ENCODE results near the gene OR2B2. TPM values are rescaled to one million over a fixed set of nuclear protein-coding genes. Genes with fewer than 3 reads are reported as not detected.
"Not testable (repeated sequence)": the region's sequence is repeated elsewhere in the genome, so short reads cannot be mapped to it uniquely, and the experiment has no call there.

Gene OR2B2
- total RNA-seq, 1 donor from 2014 or later, result not detected

DNA sequence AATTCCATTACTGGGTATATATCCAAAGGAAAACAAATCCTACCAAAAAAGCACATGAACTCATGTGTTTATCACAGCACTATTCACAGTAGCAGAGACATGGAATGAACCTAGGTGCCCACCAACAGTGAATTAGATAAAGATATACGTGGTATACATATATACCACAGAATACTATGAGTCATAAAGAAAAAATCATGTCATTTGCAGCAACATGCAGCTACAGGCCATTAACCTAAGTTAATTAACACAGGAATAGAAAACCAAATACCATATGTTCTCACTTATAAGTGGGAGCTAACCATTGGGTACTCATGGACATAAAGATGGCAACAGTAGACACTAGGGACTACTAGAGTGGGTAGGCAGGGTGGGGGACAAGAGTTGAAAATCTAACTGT is 4.2 kb downstream of the OR2B2 start:
- Mint-ChIP-seq H3K4me3 (no peak overlapping the region), H3K27ac (no peak overlapping the region), H3K9me3 (no peaks in the 10 kb centered on the region), H3K4me1 (peaks cover 4% of the 10 kb centered on the region), H3K36me3 (ENCODE audit: low read depth) (peaks cover under 1% of the 10 kb centered on the region), H3K27me3 (no peaks in the 10 kb centered on the region)
- TF ChIP-seq, protein P1, sequence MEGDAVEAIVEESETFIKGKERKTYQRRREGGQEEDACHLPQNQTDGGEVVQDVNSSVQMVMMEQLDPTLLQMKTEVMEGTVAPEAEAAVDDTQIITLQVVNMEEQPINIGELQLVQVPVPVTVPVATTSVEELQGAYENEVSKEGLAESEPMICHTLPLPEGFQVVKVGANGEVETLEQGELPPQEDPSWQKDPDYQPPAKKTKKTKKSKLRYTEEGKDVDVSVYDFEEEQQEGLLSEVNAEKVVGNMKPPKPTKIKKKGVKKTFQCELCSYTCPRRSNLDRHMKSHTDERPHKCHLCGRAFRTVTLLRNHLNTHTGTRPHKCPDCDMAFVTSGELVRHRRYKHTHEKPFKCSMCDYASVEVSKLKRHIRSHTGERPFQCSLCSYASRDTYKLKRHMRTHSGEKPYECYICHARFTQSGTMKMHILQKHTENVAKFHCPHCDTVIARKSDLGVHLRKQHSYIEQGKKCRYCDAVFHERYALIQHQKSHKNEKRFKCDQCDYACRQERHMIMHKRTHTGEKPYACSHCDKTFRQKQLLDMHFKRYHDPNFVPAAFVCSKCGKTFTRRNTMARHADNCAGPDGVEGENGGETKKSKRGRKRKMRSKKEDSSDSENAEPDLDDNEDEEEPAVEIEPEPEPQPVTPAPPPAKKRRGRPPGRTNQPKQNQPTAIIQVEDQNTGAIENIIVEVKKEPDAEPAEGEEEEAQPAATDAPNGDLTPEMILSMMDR (IDR thresholded peaks at IDR 0.05), result no peak
- ATAC-seq (ENCODE audit: low read depth) (no peak), DNase-seq (no peak)
- ChIA-PET CTCF (no interaction called here), POLR2A (interaction anchor here (1.0 kb wide), 1 partner anchor 1804 kb away, joined by 3 read pairs; no protein-coding TSS in a partner anchor)
- intact Hi-C loops (cut with micrococcal nuclease), result loop anchor here (10.0 kb wide), 1 partner anchor 357 kb away; the partner anchor contains the start of gene ZSCAN26

DNA sequence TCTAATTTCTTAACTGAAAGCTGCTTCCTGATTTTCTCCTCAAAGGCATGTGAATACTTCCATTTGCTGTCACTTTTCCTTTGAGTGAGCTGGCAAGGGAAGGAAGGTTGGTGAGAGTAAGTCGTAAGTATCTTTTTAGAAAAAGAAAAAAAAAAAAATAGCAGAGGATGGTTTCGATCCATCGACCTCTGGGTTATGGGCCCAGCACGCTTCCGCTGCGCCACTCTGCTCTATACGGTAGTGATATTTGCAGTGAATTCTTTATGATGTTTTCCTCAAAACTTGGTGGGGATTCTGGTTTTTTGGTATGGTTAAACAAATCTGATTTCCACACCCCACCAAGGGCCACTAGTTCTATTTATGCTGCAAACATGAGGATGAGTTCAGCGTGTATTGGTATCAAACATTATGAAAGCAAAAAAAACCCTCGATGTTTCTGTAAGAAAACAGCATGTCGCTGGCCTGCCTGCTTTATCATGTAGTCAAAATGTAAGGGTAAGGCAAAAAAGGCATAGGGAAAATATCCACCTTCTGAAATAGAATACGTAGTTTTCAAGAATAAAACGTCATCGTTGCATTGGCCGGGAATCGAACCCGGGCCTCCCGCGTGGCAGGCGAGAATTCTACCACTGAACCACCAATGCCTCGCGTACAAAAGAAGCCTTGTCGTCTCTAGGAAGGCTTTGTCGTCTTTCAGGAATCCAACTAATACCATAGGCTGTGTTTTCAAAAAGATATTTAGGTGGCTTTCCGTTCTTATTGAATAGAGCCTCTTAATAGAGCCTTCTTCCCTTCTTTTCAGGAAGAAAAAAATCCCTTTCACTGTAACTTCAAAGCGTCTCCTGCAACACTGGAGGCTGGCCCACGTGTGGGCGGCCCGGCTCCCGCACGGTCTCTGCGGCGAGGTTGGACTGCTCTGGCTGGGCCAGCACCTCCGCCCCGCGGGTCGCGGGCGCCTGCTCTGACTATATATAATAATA is 9.6 kb downstream of the OR2B2 start:
- ATAC-seq (ENCODE audit: low read depth) (peak; percentile 83), DNase-seq (peak; percentile 75)
- Mint-ChIP-seq H3K4me1 (peaks cover 10% of the 10 kb centered on the region), H3K9me3 (no peaks in the 10 kb centered on the region), H3K4me3 (peak overlapping the region; percentile 89), H3K36me3 (ENCODE audit: low read depth) (peaks cover 6% of the 10 kb centered on the region), H3K27ac (peak overlapping the region; percentile 96), H3K27me3 (peaks cover 3% of the 10 kb centered on the region)
- intact Hi-C loops (cut with micrococcal nuclease), result loop anchor here (1.0 to 10.0 kb wide), 14 partner anchors 149 to 1040 kb away; partner anchors contain the start of genes ZNF391, ZSCAN26 and ZSCAN31
- CTCF ChIA-PET, result interaction anchor here (0.8 to 0.9 kb wide), 3 partner anchors 150 to 725 kb away, joined by 3 to 4 read pairs (median 3); no protein-coding TSS in a partner anchor
- POLR2A ChIA-PET, result interaction anchor here (0.7 to 1.1 kb wide), 12 partner anchors 9 to 1579 kb away, joined by 3 to 21 read pairs (median 4); partner anchors contain the start of gene ZSCAN26
- TF ChIP-seq, protein P1 (IDR thresholded peaks at IDR 0.05), result no peak

DNA sequence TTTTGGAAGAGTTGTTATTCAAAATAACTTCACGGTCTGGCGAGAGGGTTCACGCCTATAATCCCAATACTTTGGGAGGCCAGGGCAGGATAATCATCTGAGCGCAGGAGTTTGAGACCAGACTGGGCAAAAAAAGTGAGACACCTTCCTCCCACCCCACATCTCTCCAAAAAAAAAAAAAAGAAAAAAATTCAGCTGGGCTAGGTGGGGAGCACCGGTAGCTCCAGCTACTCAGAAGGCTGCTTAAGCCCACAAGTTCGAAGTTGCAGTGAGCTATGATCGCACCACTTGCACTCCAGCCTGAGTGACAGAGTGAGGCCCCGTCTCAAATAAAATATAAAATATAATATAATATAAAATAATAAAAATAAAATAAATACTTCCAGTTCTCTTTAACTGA is 10.4 kb downstream of the OR2B2 start:
- TF ChIP-seq, protein P1 (IDR thresholded peaks at IDR 0.05), result no peak
- H3K27me3 Mint-ChIP-seq, result peaks cover 3% of the 10 kb centered on the region
- no peak for ATAC-seq (ENCODE audit: low read depth)
- ChIA-PET CTCF (interaction anchor here (0.8 to 0.9 kb wide), 3 partner anchors 150 to 724 kb away, joined by 3 to 4 read pairs (median 3); no protein-coding TSS in a partner anchor), POLR2A (interaction anchor here (0.7 to 1.1 kb wide), 12 partner anchors 9 to 1579 kb away, joined by 3 to 21 read pairs (median 4); partner anchors contain the start of gene ZSCAN26)
- H3K4me1 Mint-ChIP-seq, result peaks cover 10% of the 10 kb centered on the region
- no peak overlapping the region for H3K4me3 Mint-ChIP-seq
- H3K36me3 Mint-ChIP-seq (ENCODE audit: low read depth), result peaks cover 6% of the 10 kb centered on the region
- intact Hi-C loops (cut with micrococcal nuclease), result loop anchor here (1.0 to 10.0 kb wide), 12 partner anchors 203 to 1040 kb away; partner anchors contain the start of genes ZNF391, ZSCAN26 and ZSCAN31
- DNase-seq, result no peak
- H3K9me3 Mint-ChIP-seq, result no peaks in the 10 kb centered on the region
- peak overlapping the region; percentile 22 for H3K27ac Mint-ChIP-seq

DNA sequence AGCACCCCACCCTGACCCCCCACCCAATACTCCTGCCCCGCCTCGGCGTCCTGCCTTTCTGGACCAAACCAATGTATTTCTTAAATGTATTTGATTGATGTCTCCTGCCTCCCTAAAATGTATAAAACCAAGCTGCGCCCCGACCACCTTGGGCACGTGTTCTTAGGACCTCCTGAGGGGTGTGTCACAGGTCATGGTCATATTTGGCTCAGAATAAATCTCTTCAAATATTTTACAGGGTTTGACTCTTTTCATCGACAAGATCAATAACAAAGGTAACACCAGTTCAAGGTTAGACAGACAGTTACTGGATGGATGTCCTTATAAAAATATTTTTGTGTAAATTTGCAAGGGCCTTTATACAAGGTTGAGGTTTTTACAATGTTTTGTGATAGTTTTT is 12.0 kb downstream of the OR2B2 start:
- CTCF ChIA-PET, result not testable (repeated sequence)

DNA sequence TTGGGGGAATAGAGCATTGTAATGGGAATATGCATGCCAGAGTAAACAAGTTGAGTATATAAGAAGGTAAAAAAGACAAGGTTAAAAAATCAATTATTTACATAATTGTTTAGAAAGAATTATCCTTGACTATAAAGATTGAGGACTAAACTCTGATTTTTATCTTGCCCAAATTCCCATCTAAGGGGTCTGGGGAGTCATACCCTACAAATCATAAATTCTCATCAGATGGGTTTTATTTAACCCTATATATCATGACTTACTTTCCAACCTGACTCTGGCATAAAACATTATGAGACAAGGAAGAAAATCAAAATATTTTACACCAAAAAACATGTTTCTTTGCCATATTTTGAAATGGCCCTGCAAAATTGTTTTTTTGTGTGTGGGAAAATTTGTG is 12.7 kb downstream of the OR2B2 start:
- peaks cover 10% of the 10 kb centered on the region for H3K4me1 Mint-ChIP-seq
- CTCF ChIA-PET, result no interaction called here
- no peak overlapping the region for H3K4me3 Mint-ChIP-seq
- no peak overlapping the region for H3K27ac Mint-ChIP-seq
- POLR2A ChIA-PET, result no interaction called here
- H3K9me3 Mint-ChIP-seq, result no peaks in the 10 kb centered on the region
- peaks cover 6% of the 10 kb centered on the region for H3K36me3 Mint-ChIP-seq (ENCODE audit: low read depth)
- peaks cover 3% of the 10 kb centered on the region for H3K27me3 Mint-ChIP-seq
- TF ChIP-seq, protein P1 (IDR thresholded peaks at IDR 0.05), result no peak
- intact Hi-C loops (cut with micrococcal nuclease), result loop anchor here (10.0 kb wide), 2 partner anchors 945 to 1115 kb away; no protein-coding TSS in a partner anchor
- ATAC-seq (ENCODE audit: low read depth) (no peak), DNase-seq (no peak)

More for the DNA sequence above, 12.0 kb downstream of the OR2B2 start:
- intact Hi-C loops (cut with micrococcal nuclease), result loop anchor here (5.0 to 10.0 kb wide), 6 partner anchors 317 to 1042 kb away; partner anchors contain the start of genes ZNF391, ZSCAN26 and ZSCAN31
- H3K4me3 Mint-ChIP-seq; ATAC-seq (ENCODE audit: low read depth); DNase-seq; H3K36me3 Mint-ChIP-seq (ENCODE audit: low read depth); H3K27me3 Mint-ChIP-seq; H3K27ac Mint-ChIP-seq; H3K9me3 Mint-ChIP-seq: not testable (repeated sequence)
- peaks cover 10% of the 10 kb centered on the region for H3K4me1 Mint-ChIP-seq
- POLR2A ChIA-PET, result interaction anchor here (0.7 kb wide), 1 partner anchor 35 kb away, joined by 7 read pairs; no protein-coding TSS in a partner anchor

Measured in activated B cell treated with CpG ODN at 0.5 μM for 24 hours (primary cell).